Ectodermal cell (in vitro differentiated cells): ENCODE data around the gene RAB3C.

Source experiments
- H3K27ac ChIP-seq: 2 replicates; pipeline ENCODE4 v1.7.0; 2013; ENCODE audit warnings: mild to moderate bottlenecking, low read depth, low read length; ENCODE audit not compliant: insufficient read depth, poor library complexity, severe bottlenecking
- H3K27me3 ChIP-seq: 2 replicates; pipeline ENCODE4 v1.7.0; 2013; ENCODE audit warnings: mild to moderate bottlenecking, low read length; ENCODE audit not compliant: insufficient read depth, control insufficient read depth, poor library complexity, severe bottlenecking
- H3K36me3 ChIP-seq: one replicate; pipeline ENCODE4 v1.7.0; 2013; ENCODE audit warnings: low read length; ENCODE audit not compliant: control insufficient read depth, insufficient read depth
- H3K4me1 ChIP-seq: one replicate; pipeline ENCODE4 v1.7.0; 2013; ENCODE audit warnings: low read length; ENCODE audit not compliant: control insufficient read depth, insufficient read depth
- H3K4me3 ChIP-seq: 2 replicates; pipeline ENCODE4 v1.7.0; 2013; ENCODE audit warnings: low read depth, low read length, control low read depth; ENCODE audit not compliant: insufficient read depth
- H3K9me3 ChIP-seq: 2 replicates; pipeline ENCODE4 v1.7.0; 2013; ENCODE audit warnings: mild to moderate bottlenecking, low read length, moderate library complexity; ENCODE audit not compliant: control insufficient read depth
- WGBS, 2 experiments: methylation state at CpG; one replicate each; pipeline ENCODE4 v1.1.7; 2013; ENCODE audit warnings: missing lambda C conversion rate in 2 of 2; 5-methylcytosine and 5-hydroxymethylcytosine counted together

Gene RAB3C

DNA sequence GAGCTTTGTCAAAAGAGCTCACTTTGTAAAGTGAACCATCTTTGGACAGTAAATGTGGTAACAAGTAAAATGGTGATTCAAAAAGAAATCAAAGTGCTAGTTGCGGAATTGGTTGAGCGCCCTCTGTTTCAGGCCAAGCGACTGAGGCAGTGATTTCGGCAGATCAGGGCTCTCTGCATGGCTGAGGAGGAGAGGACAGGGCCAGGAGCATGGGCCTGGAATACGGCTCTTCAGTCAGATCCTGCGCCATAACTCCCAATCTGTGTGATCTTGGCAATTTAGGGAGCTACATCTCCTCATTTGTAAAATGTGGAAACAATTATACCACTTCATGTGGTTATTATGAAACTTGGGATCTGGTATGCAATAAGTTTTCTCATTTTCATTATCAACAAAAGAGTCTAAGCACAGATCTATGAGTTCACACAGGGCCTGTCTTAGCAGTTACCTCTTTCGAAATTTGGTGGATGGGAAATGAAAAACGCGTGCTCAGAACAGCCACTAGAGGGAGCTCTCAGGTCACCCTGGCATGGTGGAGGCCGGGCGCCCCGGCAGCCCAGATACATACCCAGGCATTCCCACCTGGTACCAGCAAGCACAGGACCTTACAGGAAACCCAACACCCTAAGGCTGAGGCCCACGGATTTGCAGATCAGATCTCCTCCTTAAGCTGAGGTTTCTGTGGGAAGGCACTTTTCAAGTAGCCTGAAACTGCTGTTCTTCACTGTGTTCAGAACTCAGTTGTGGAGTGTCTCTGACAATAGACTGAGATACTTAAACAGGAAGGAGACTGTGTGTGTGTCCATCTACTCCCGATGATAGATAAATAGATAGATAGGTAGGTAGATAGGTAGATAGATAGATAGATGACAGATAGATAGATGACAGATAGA is 303.7 kb downstream of the RAB3C start:
- H3K27ac ChIP-seq: no peak overlapping the region
- H3K27me3 ChIP-seq: no peaks in the 10 kb centered on the region
- no peaks in the 10 kb centered on the region for H3K4me1 ChIP-seq
- no peaks in the 10 kb centered on the region for H3K9me3 ChIP-seq
- H3K4me3 ChIP-seq: no peak overlapping the region
- WGBS, 2 experiments: 48 to 50% methylated on average over 14 of the region's 14 CpGs
- no peaks in the 10 kb centered on the region for H3K36me3 ChIP-seq

DNA sequence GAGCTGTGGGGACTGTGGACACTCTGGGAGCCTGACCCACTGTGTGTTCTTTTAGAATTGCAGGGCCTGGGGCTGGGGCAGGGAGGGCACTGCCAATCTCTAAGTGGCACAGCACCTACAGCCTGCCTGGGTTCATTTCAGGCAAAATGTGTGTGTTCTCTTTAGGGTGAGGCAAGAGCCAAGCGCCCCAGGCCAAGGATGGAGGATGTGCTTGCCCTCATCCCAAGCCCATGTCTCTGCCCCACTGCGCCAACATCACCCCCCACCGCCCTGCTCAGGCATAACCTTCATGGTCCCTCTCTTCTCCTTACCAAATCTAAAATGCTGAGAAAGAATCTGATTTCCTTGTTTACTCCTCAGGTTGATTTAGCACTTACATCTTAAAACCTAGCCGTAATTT is 304.4 kb downstream of the RAB3C start:
- Histone ChIP-seq H3K27me3 (no peaks in the 10 kb centered on the region), H3K27ac (no peak overlapping the region), H3K4me3 (no peak overlapping the region), H3K4me1 (no peaks in the 10 kb centered on the region), H3K36me3 (no peaks in the 10 kb centered on the region), H3K9me3 (no peaks in the 10 kb centered on the region)
- WGBS, 2 experiments: 93 to 95% methylated on average over 4 of the region's 4 CpGs

DNA sequence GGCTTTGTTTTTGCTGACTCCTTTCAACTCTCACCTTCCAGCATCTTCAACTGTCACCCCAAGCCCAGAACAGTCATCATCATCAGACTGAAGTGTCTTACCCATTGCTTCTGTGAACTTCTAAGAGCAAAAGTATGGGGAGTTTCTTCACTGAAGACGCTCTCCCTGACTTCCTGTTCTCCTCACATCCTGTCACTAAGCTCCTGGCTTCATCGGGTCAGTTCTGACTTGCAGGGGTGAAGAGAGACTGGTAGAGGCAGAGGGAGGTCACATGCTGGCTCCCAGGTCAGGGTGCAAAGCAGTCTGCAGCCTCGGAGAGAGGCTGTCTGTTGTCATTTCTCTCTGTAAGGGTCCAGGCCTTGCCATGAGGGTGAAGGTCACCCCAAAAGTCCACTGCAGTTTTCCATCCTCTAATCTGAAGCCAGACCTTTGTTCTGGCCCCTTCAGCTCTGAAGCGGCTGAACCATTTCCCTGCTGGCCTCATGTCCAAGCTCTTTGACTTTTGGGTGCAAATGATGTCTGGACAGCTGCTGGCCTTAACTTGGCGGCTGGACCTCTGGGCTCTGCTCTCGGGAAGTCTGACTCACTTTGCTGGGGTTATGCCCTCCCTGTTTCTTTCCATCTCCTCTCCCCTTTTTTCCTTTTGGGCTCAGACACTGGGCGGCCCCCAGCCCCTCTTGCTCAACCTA is 305.0 kb downstream of the RAB3C start:
- Histone ChIP-seq H3K9me3 (no peaks in the 10 kb centered on the region), H3K4me1 (no peaks in the 10 kb centered on the region), H3K27ac (no peak overlapping the region), H3K36me3 (no peaks in the 10 kb centered on the region), H3K4me3 (no peak overlapping the region), H3K27me3 (no peaks in the 10 kb centered on the region)
- 87 to 91% methylated on average over 7 of the region's 7 CpGs for WGBS, 2 experiments

DNA sequence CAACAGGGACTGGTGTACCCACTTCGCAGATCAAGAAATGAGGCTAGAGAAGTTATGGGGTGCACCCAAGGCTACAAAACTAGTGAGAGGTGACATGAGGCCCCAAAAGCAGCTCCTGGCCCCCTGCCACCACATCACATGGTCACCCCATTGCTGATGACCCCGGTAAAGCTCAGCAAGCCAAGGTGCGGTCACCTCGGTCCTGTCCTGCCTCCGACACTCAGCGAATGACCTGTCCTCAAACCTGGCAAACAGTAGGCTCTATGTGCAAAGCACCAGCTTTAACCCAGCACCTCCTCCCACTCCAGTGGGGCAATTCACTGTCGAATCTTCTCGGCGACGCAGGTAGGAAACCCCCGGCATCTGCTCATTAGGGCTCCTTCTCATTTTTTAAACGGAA is 307.4 kb downstream of the RAB3C start:
- Histone ChIP-seq H3K4me3 (no peak overlapping the region), H3K9me3 (no peaks in the 10 kb centered on the region), H3K36me3 (no peaks in the 10 kb centered on the region), H3K27me3 (no peaks in the 10 kb centered on the region), H3K27ac (no peak overlapping the region), H3K4me1 (no peaks in the 10 kb centered on the region)
- 93% methylated on average over 12 of the region's 12 CpGs for whole genome bisulfite sequencing, 2 experiments

DNA sequence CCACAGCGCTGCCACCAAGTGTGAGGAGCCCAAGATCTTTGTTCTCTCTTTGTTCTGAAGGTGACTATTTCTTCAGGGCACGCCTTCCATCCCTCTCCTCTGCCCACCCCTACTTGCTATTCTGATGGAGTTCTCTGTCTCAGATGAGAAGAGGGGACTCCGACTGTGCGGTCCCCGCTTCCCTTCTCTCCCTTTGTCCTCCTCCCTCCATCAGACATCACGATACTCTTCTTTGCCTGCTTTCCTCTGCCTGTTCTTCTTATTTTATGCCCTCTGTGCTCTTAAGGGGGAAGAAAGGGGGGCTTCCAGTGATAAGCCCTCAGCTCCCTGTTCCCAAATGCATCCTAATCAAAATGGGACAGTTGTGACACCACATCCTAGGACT is 307.8 kb downstream of the RAB3C start:
- no peak overlapping the region for H3K4me3 ChIP-seq
- no peaks in the 10 kb centered on the region for H3K9me3 ChIP-seq
- no peaks in the 10 kb centered on the region for H3K4me1 ChIP-seq
- no peak overlapping the region for H3K27ac ChIP-seq
- H3K36me3 ChIP-seq: no peaks in the 10 kb centered on the region
- H3K27me3 ChIP-seq: no peaks in the 10 kb centered on the region
- WGBS, 2 experiments: 80 to 91% methylated on average over 6 of the region's 6 CpGs

DNA sequence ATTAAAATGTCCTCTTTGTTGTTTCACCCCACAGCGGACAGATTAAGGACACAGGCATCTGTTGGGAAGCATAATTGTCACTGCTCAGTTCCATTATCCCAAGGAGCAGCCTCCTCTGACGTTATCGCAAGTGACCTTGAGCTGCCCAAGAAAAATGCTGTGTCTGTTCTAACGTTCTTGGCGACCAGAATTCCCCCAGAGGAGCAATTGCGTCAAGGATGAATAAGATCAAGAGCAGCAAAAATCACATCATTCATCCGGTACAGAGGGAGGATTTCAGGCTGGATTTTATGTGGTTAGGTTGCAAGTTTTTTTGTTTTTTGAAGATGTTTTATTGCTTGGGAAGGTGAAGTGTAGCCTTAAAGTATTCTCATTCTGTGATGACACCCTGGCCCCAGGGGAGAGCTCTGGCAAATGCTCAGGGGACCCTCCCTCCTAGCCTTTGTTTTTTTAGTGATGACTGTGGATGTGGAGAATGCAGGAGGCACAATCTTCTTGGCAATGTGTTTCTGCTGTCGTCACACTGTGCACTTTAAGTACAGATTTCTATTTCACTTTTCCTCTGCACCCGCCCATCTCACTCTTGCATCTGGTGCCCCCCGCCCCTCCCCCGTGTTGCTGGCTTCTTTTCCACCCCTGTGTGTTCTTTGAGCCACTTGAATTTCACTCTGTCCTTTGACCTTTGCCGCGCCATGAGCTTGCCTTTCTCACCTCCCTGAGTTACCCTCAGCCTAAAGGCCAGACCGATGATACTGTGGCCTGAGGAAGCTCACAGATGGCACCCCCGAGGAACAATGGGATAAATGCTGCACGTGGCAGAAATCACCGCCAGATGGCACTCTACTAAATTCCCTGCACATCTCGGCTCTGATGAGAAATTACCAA is 308.5 kb downstream of the RAB3C start:
- no peaks in the 10 kb centered on the region for H3K4me1 ChIP-seq
- no peaks in the 10 kb centered on the region for H3K27me3 ChIP-seq
- peak overlapping the region; percentile 1 for H3K27ac ChIP-seq
- WGBS, 2 experiments: 55 to 57% methylated on average over 18 of the region's 18 CpGs
- no peaks in the 10 kb centered on the region for H3K9me3 ChIP-seq
- H3K36me3 ChIP-seq: no peaks in the 10 kb centered on the region
- H3K4me3 ChIP-seq: no peak overlapping the region

DNA sequence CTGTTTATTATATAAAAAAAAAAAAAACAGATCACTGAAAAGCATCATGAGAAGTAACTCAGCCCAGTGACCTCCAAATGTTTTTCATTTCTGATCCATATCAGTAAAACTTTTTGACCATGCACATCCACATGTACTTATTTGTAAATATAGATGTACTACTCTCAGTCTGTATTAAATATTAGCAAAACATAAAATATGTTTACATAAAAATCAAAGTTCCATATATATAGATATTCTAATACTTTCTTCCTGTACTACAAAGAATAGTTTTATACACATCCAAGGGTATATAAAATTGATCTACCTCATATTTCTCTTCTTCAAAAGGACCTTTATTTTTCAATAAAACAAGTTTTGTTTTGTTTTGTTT is 309.1 kb downstream of the RAB3C start:
- Histone ChIP-seq H3K9me3 (no peaks in the 10 kb centered on the region), H3K4me3 (no peak overlapping the region), H3K27ac (no peak overlapping the region), H3K4me1 (no peaks in the 10 kb centered on the region), H3K36me3 (no peaks in the 10 kb centered on the region), H3K27me3 (no peaks in the 10 kb centered on the region)

DNA sequence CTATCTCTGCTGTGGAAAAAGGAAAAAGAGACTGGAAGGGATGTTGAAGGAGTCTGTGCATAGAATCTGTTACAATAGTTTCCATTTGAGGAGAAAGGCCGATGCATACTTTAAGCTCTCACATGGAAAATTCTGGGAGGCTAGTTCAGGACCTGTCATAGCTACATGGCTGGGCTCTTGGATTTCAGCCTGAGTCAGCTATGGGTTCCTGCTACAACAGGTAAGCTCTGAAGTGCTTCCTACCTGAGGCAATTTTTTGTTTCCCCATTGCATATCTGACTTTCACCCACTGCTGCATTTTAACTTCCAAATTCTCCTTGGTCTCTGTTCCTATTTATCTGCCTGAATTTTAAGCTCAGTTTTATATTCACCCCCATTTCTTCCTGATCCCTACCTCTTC is 310.7 kb downstream of the RAB3C start:
- Histone ChIP-seq H3K27ac (no peak overlapping the region), H3K9me3 (no peaks in the 10 kb centered on the region), H3K36me3 (no peaks in the 10 kb centered on the region), H3K27me3 (no peaks in the 10 kb centered on the region), H3K4me1 (peaks cover 2% of the 10 kb centered on the region), H3K4me3 (no peak overlapping the region)
- WGBS, 2 experiments: 96 to 98% methylated on average over 1 of the region's 1 CpG

DNA sequence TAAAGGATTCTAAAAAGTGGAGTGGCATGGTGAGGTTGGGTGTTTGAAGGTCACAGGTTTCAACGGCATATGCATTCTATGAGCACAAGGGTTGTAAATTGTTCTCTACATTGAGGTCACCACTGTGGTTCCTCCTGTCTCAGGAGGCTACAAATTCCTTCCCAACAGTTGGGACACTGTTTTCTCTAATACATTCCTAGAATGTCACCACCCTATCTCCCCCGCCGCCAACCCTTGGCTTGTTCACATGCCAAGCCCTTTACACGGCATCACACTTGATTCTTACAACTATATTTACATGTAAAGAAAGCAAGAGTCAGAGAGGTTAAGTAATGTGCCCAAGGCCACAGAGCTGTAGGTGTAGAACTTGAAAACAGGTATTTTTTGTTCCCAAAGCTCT is 315.1 kb downstream of the RAB3C start:
- no peaks in the 10 kb centered on the region for H3K36me3 ChIP-seq
- H3K27ac ChIP-seq: no peak overlapping the region
- H3K27me3 ChIP-seq: no peaks in the 10 kb centered on the region
- 90 to 96% methylated on average over 3 to 4 of the region's 4 CpGs for WGBS, 2 experiments
- no peak overlapping the region for H3K4me3 ChIP-seq
- H3K4me1 ChIP-seq: peaks cover 2% of the 10 kb centered on the region
- no peaks in the 10 kb centered on the region for H3K9me3 ChIP-seq

DNA sequence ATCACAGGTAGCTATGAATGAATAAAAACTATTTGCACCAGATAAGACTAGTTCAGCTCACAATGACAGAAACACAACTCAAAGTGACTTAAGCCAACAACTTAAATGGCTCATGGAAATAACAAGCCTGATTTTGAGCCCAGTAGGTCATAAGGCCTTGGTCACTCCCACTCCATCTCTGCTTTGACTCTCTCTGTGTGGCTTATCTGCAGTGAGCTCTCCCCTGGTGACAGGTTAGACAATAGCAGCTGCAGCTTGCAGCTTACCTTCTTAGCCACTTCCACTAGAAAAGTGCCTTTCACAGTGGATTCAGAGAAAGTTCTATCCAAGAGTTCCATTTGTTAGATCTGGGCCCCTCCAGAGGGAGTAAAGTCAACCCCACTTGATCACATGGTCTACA is 315.7 kb downstream of the RAB3C start:
- H3K4me3 ChIP-seq: no peak overlapping the region

More for the DNA sequence above, 315.7 kb downstream of the RAB3C start:
- H3K27me3 ChIP-seq: no peaks in the 10 kb centered on the region
- no peaks in the 10 kb centered on the region for H3K36me3 ChIP-seq
- H3K27ac ChIP-seq: no peak overlapping the region
- H3K9me3 ChIP-seq: no peaks in the 10 kb centered on the region
- peaks cover 2% of the 10 kb centered on the region for H3K4me1 ChIP-seq
